K562 (cell line): ENCODE results near the gene NOP16. TPM values are rescaled to one million over a fixed set of nuclear protein-coding genes. Genes with fewer than 3 reads are reported as not detected.

ENCODE experiments used
- ARID4B ChIP-seq: sonication (generic); formaldehyde crosslinking; IDR thresholded peaks from 2 replicates; pipeline ENCODE4 v1.8.0; 2022; ENCODE audit warnings: mild to moderate bottlenecking, missing genetic modification reagents
- ATF4 ChIP-seq: fragments of 450-650 bp; formaldehyde crosslinking; IDR thresholded peaks from 2 replicates; pipeline ENCODE4 v1.4.0; 2022; ENCODE audit warnings: mild to moderate bottlenecking, moderate library complexity
- ELF4 ChIP-seq: fragments of 450-650 bp; formaldehyde crosslinking; IDR thresholded peaks from 2 replicates; pipeline ENCODE4 v1.4.0; 2022; ENCODE audit warnings: missing genetic modification characterization
- GABPB1 ChIP-seq: sonication (generic); formaldehyde crosslinking; IDR thresholded peaks from 2 replicates; pipeline ENCODE4 v1.8.0; 2022; ENCODE audit warnings: mild to moderate bottlenecking, missing genetic modification reagents
- JUNB ChIP-seq: fragments of 450-650 bp; formaldehyde crosslinking; conservative IDR thresholded peaks from 2 replicates; pipeline ENCODE4 v1.4.0; 2020; ENCODE audit warnings: mild to moderate bottlenecking
- KAT2B ChIP-seq: IDR thresholded peaks from one replicate; pipeline ENCODE4 v1.6.1; 2012; ENCODE audit warnings: low read depth, mild to moderate bottlenecking, control low read depth, inconsistent platforms, low read length, moderate library complexity
- NFE2 ChIP-seq: IDR thresholded peaks from 2 replicates; pipeline ENCODE4 v1.6.1; 2014; ENCODE audit warnings: antibody characterized with exemption, low read depth
- NFIX ChIP-seq: fragments of 250-450 bp; sonication (Bioruptor Pico); IDR thresholded peaks from 2 replicates; pipeline ENCODE4 v1.4.0; 2020; ENCODE audit warnings: low read depth, mild to moderate bottlenecking, moderate library complexity
- NFXL1 ChIP-seq: fragments of 450-650 bp; formaldehyde crosslinking; IDR thresholded peaks from 2 replicates; pipeline ENCODE4 v1.4.0; 2021; ENCODE audit warnings: mild to moderate bottlenecking
- POLR2AphosphoS5 ChIP-seq: IDR thresholded peaks from 2 replicates; pipeline ENCODE4 v1.6.1; 2011; ENCODE audit warnings: mild to moderate bottlenecking, low read depth, low read length, moderate library complexity; ENCODE audit not compliant: control insufficient read depth, insufficient read depth
- RBM25 ChIP-seq: fragments of 200-400 bp; formaldehyde crosslinking; IDR thresholded peaks from 2 replicates; pipeline ENCODE4 v1.6.1; 2018; ENCODE audit warnings: low read length, low read depth, moderate library complexity; ENCODE audit not compliant: severe bottlenecking
- RFX5 ChIP-seq: IDR thresholded peaks from 2 replicates; pipeline ENCODE4 v1.6.1; 2011; ENCODE audit warnings: low read depth, mild to moderate bottlenecking, improper control_type of control experiment, low read length
- SIN3B ChIP-seq: fragments of 450-650 bp; IDR thresholded peaks from 2 replicates; pipeline ENCODE4 v1.6.1; 2017; ENCODE audit warnings: low read depth, mild to moderate bottlenecking, moderate library complexity
- SMARCA5 ChIP-seq: fragments of 450-650 bp; IDR thresholded peaks from 2 replicates; pipeline ENCODE4 v1.6.1; 2016
- TBP ChIP-seq: optimal IDR thresholded peaks from 2 replicates; pipeline ENCODE3; 2011; ENCODE audit warnings: low read depth, low read length, improper control_type of control experiment
- TCF15 ChIP-seq: fragments of 250-450 bp; sonication (Bioruptor Pico); IDR thresholded peaks from 2 replicates; pipeline ENCODE4 v1.8.0; 2022; ENCODE audit warnings: moderate library complexity, mild to moderate bottlenecking, inconsistent platforms
- THRAP3 ChIP-seq: fragments of 450-650 bp; IDR thresholded peaks from 2 replicates; pipeline ENCODE4 v1.6.1; 2016; ENCODE audit warnings: mild to moderate bottlenecking, inconsistent platforms, borderline replicate concordance
- TSC22D4 ChIP-seq: fragments of 450-650 bp; IDR thresholded peaks from 2 replicates; pipeline ENCODE4 v1.6.1; 2016; ENCODE audit warnings: missing genetic modification characterization, missing biosample characterization, control low read depth
- ZNF12 ChIP-seq: sonication (generic); formaldehyde crosslinking; IDR thresholded peaks from 2 replicates; pipeline ENCODE4 v1.4.0; 2020; ENCODE audit warnings: mild to moderate bottlenecking, missing genetic modification reagents
- ZNF282 ChIP-seq: sonication (generic); formaldehyde crosslinking; IDR thresholded peaks from 2 replicates; pipeline ENCODE4 v1.8.1; 2023; ENCODE audit warnings: missing genetic modification reagents
- ZNF639 ChIP-seq, 2 experiments: fragments of 200-800 bp in 1 of 2; sonication (Bioruptor generic) in 1 of 2; sonication (generic) in 1 of 2; formaldehyde crosslinking in 1 of 2; IDR thresholded peaks in 1 of 2; conservative IDR thresholded peaks in 1 of 2; 2 replicates each; pipeline versions ENCODE4 v1.5.0 to v1.6.1; 2016 to 2020; ENCODE audit warnings: missing compliant biosample characterization in 1 of 2, missing genetic modification characterization in 1 of 2, missing genetic modification reagents in 1 of 2
- polyA plus RNA-seq, 8 experiments: library from polyadenylated mRNA; depleted of rRNA in 4 of 8; stranded (reverse) in 5 of 8; unstranded in 3 of 8; fragments of >200 nt; fragmentation: Nextera tagmentation in 2 of 8; fragmentation: Illumina TruSeq in 1 of 8; extraction: Ambion mirVana in 2 of 8; extraction: Trizol in 1 of 8; gene quantifications; 2 replicates each; pipeline versions ENCODE4 v1.2.1 to v1.2.3, GENCODE V29; 2011 to 2014; ENCODE audit warnings: inconsistent platforms in 1 of 8, missing spikeins in 1 of 8
- total RNA-seq, 7 experiments: library from RNA; depleted of rRNA in 6 of 7; stranded (reverse); fragments of >200 nt in 6 of 7; fragmentation: Illumina TruSeq in 2 of 7; extraction: Trizol in 2 of 7; gene quantifications; 2 replicates each; pipeline versions ENCODE4 v1.2.1 to v1.2.3, GENCODE V29; 2011 to 2021; ENCODE audit warnings: low replicate concordance in 1 of 7

The NOP16 gene
- total and polyA plus RNA-seq, 9 of the 15 experiments (the other 6 are each of a cell fraction or from before 2014, with no cell fraction given) = 92.5 to 342 (median 148) TPM

GRCh38 chr5:176361437-176362232, 26.8 kb downstream of the NOP16 start, which contains the start of gene KIAA1191 (continued):
- TF ChIP-seq ZNF639 (CRISPR knock-in tag; conservative IDR thresholded peaks at IDR 0.05 in 1 of 2, IDR thresholded peaks at IDR 0.05 in 1 of 2) = 0 out of 4 replicates have a peak, but pooled peaks of 1 of the 2 experiments have one; percentile 33
- peak; percentile 40 for TF ChIP-seq RBM25
- TF ChIP-seq ZNF282 (CRISPR knock-in tag) = no peak
- TF ChIP-seq ZNF12 = no peak; the same call in 1 of the 2 replicates
- peak; percentile 94 for TF ChIP-seq ARID4B
- TF ChIP-seq JUNB (CRISPR knock-in tag) = no peak
- TF ChIP-seq TCF15 (CRISPR knock-in tag) = 0 out of 2 replicates have a peak, but pooled peaks have one; percentile 15
- no peak for TF ChIP-seq RFX5
- peak; percentile 40; the same call in 1 of the 2 replicates for TF ChIP-seq SIN3B
- TF ChIP-seq NFE2 = no peak
- no peak for TF ChIP-seq TSC22D4
- TF ChIP-seq ATF4 (CRISPR knock-in tag) = peak; percentile 51; the same call in 1 of the 2 replicates
- TF ChIP-seq GABPB1 = no peak; the same call in none of the 2 replicates
- peak; percentile 85 for TF ChIP-seq POLR2AphosphoS5
- no peak for TF ChIP-seq KAT2B
- TF ChIP-seq SMARCA5 = peak; percentile 92
- no peak for TF ChIP-seq THRAP3
- TF ChIP-seq TBP = peak; percentile 96
- TF ChIP-seq ELF4 = 0 out of 2 replicates have a peak, but pooled peaks have one; percentile 21
- TF ChIP-seq NFXL1 (CRISPR knock-in tag) = no peak
- TF ChIP-seq NFIX (CRISPR knock-in tag) = no peak
